ENCODE results near the gene COL25A1. TPM values are rescaled to one million over a fixed set of nuclear protein-coding genes. Genes with fewer than 3 reads are reported as not detected.
"Not testable (repeated sequence)": the region's sequence is repeated elsewhere in the genome, so short reads cannot be mapped to it uniquely, and the experiment has no call there.

COL25A1 gene
- total RNA-seq, 1 donor = 0.27 TPM

GRCh38 chr4:109149836-109150235, 152.6 kb downstream of the COL25A1 start:
- H3K4me3 ChIP-seq (ENCODE audit: low read depth, low read length) = no peak overlapping the region
- no peak for DNase-seq (ENCODE audit: low read depth)
- TF ChIP-seq CTCF (IDR thresholded peaks at IDR 0.05; ENCODE audit: insufficient read depth, low read length) = no peak

- no peak overlapping the region for H3K4me3 ChIP-seq (ENCODE audit: low read depth, low read length)
- DNase-seq (ENCODE audit: low read depth) = no peak
- no peak for TF ChIP-seq CTCF (IDR thresholded peaks at IDR 0.05; ENCODE audit: insufficient read depth, low read length)
Observed at GRCh38 chr4:109148577-109149075, 153.8 kb downstream of the COL25A1 start.

- DNase-seq (ENCODE audit: low read depth) = no peak
- no peak for TF ChIP-seq CTCF (IDR thresholded peaks at IDR 0.05; ENCODE audit: insufficient read depth, low read length)
- H3K4me3 ChIP-seq (ENCODE audit: low read depth, low read length) = no peak overlapping the region
Observed at GRCh38 chr4:109147135-109147534, 155.3 kb downstream of the COL25A1 start.

- no peak for TF ChIP-seq CTCF (IDR thresholded peaks at IDR 0.05; ENCODE audit: insufficient read depth, low read length)
- no peak overlapping the region for H3K4me3 ChIP-seq (ENCODE audit: low read depth, low read length)
- no peak for DNase-seq (ENCODE audit: low read depth)
Observed at GRCh38 chr4:109146499-109146898, 156.0 kb downstream of the COL25A1 start.

- DNase-seq (ENCODE audit: low read depth); H3K4me3 ChIP-seq (ENCODE audit: low read depth, low read length): not testable (repeated sequence)
Observed at GRCh38 chr4:109138125-109138524, 164.3 kb downstream of the COL25A1 start.

GRCh38 chr4:109134921-109135320, 167.5 kb downstream of the COL25A1 start:
- TF ChIP-seq CTCF (IDR thresholded peaks at IDR 0.05; ENCODE audit: insufficient read depth, low read length) = no peak
- no peak overlapping the region for H3K4me3 ChIP-seq (ENCODE audit: low read depth, low read length)
- DNase-seq (ENCODE audit: low read depth) = no peak

- DNase-seq (ENCODE audit: low read depth) = no peak
- TF ChIP-seq CTCF (IDR thresholded peaks at IDR 0.05; ENCODE audit: insufficient read depth, low read length) = no peak
- no peak overlapping the region for H3K4me3 ChIP-seq (ENCODE audit: low read depth, low read length)
Observed at GRCh38 chr4:109134268-109134667, 168.2 kb downstream of the COL25A1 start.
